Vagina (tissue), 2 donors: ENCODE measurements around the gene COMMD6.

Experiments used
- CTCF ChIP-seq, 3 experiments: fragments of 450-650 bp in 2 of 3; fragments of 200-600 bp in 1 of 3; sonication (generic) in 1 of 3; IDR thresholded peaks; one replicate each; pipeline ENCODE4 v1.5.1; 2017 to 2019; ENCODE audit warnings: antibody characterized with exemption in 3 of 3, mild to moderate bottlenecking in 2 of 3, moderate library complexity in 2 of 3
- POLR2A ChIP-seq, 2 donors: fragments of 450-650 bp; IDR thresholded peaks; one replicate each; pipeline ENCODE4 v1.6.1; 2017; ENCODE audit warnings: antibody characterized with exemption in 2 of 2, mild to moderate bottlenecking in 2 of 2, moderate library complexity in 2 of 2
- POLR2AphosphoS5 ChIP-seq, 2 donors: sonication (generic); formaldehyde crosslinking; IDR thresholded peaks; one replicate each; pipeline ENCODE4 v1.9.0; 2017; ENCODE audit warnings: antibody characterized with exemption in 2 of 2, mild to moderate bottlenecking in 2 of 2, low read depth in 1 of 2; ENCODE audit not compliant: insufficient read depth in 1 of 2

- TF ChIP-seq CTCF (IDR thresholded peaks at IDR 0.05), result no peak
- TF ChIP-seq POLR2A (IDR thresholded peaks at IDR 0.05), result no peak
- no peak for TF ChIP-seq POLR2AphosphoS5 (IDR thresholded peaks at IDR 0.05; ENCODE audit: insufficient read depth in 1 of 2, low read depth in 1 of 2)
These were observed 18.2 kb upstream of the COMMD6 start for GRCh38 chr13:75555836-75556235.
